Measurements from ENCODE around the gene BST2. TPM values are rescaled to one million over a fixed set of nuclear protein-coding genes. Genes with fewer than 3 reads are reported as not detected.
A peak's percentile ranks its signal among the peaks of the same experiment; 100 is the strongest.

The BST2 gene
- total RNA-seq, 1 donor from 2014 or later: 18.6 TPM

DNA sequence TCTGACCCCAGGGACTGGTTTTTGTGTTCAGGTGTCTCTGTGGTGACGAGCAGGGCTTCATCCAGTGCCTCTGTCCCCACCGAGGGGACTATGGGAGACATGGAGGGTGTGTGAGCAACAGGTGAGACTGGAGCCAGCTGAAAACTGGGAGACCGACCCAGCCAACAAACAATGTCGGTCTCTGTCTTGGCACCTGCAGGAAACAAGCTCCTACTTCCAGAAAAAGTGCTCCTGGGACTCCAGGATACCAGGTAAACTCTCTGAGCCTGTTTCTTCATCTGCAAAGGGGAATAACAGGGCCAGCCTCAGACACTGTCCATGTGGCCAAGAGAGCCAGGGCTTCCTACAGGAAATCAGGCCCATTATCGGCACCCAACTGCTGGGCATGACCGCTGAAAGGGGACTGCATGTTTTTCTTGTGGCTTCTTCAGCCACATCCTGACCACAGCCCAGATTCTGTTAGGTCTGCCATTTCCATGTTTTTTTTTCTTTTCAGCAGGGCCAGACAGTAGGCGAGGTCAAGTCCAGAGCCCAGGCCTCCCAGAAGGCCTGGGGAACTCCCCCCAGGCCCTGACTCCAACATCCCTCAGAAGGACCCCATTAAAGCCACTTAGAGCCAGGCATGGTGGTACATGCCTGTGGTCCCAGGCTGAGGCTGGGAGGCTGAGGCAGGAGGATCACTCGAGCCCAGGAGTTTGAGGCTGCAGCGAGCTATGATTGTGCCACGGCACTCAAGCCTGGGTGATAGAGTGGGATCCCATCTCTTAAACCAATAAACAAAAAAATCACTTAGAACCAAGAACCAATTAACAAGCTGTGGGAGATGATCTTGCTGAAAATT is 836 bp upstream of the BST2 start:
- no peak overlapping the region for H3K4me3 ChIP-seq (ENCODE audit: low read depth, low read length)
- no peak for DNase-seq (ENCODE audit: low read depth)
- TF ChIP-seq, protein P1, sequence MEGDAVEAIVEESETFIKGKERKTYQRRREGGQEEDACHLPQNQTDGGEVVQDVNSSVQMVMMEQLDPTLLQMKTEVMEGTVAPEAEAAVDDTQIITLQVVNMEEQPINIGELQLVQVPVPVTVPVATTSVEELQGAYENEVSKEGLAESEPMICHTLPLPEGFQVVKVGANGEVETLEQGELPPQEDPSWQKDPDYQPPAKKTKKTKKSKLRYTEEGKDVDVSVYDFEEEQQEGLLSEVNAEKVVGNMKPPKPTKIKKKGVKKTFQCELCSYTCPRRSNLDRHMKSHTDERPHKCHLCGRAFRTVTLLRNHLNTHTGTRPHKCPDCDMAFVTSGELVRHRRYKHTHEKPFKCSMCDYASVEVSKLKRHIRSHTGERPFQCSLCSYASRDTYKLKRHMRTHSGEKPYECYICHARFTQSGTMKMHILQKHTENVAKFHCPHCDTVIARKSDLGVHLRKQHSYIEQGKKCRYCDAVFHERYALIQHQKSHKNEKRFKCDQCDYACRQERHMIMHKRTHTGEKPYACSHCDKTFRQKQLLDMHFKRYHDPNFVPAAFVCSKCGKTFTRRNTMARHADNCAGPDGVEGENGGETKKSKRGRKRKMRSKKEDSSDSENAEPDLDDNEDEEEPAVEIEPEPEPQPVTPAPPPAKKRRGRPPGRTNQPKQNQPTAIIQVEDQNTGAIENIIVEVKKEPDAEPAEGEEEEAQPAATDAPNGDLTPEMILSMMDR (conservative IDR thresholded peaks at IDR 0.05; ENCODE audit: low read depth, low read length): no peak

DNA sequence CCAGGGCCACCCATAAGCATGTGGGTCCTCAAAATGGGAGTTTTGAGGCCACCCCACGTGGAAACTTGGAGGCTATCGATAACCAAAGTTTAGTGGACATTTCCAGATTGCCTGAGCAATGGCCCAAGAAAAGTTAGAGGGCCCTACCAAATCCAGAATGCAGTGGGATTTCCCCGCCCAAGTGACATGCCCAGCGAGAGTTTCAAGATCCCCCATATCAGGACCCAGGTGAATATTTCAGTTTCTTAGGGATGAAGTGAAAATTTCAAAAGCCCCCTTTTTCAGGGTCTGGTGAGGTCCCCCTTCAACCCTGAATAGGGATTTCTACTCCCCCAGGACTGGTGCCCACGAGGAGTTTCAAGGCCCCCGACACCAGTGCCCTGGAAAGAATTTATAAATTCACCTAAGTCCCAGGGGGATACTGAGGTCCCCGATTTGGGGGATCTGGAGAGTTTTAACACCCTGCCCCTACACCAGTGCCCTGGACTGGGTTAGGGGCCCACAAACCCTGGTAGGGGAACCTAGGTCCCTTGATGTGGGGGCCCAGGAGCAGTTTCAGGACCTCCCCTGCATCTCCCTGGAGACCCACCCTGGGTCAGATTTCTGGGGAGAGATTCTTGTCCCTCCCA is 695 bp downstream of the BST2 start:
- DNase-seq (ENCODE audit: low read depth): no peak
- TF ChIP-seq, protein P1 (conservative IDR thresholded peaks at IDR 0.05; ENCODE audit: low read depth, low read length): no peak
- H3K4me3 ChIP-seq (ENCODE audit: low read depth, low read length): peak overlapping the region; percentile 45

DNA sequence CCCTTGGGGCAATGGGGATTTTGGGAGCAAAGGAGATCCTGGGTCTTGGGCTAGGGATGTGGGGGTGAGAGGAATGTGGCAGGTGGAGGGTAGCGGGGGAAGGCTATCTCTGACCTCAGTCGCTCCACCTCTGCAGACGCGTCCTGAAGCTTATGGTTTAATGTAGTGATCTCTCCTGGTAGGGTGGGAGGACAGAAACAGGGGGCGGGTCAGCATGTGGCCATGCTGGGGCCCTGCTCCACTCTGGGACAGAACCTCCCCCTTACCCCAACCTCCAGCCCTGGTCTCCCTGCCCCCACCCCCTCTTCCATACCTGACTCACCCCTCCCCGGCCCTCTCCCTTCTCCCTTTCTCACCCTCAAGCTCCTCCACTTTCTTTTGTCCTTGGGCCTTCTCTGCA is 1.4 kb downstream of the BST2 start:
- TF ChIP-seq, protein P1 (conservative IDR thresholded peaks at IDR 0.05; ENCODE audit: low read depth, low read length): no peak
- H3K4me3 ChIP-seq (ENCODE audit: low read depth, low read length): peak overlapping the region; percentile 45
- no peak for DNase-seq (ENCODE audit: low read depth)

DNA sequence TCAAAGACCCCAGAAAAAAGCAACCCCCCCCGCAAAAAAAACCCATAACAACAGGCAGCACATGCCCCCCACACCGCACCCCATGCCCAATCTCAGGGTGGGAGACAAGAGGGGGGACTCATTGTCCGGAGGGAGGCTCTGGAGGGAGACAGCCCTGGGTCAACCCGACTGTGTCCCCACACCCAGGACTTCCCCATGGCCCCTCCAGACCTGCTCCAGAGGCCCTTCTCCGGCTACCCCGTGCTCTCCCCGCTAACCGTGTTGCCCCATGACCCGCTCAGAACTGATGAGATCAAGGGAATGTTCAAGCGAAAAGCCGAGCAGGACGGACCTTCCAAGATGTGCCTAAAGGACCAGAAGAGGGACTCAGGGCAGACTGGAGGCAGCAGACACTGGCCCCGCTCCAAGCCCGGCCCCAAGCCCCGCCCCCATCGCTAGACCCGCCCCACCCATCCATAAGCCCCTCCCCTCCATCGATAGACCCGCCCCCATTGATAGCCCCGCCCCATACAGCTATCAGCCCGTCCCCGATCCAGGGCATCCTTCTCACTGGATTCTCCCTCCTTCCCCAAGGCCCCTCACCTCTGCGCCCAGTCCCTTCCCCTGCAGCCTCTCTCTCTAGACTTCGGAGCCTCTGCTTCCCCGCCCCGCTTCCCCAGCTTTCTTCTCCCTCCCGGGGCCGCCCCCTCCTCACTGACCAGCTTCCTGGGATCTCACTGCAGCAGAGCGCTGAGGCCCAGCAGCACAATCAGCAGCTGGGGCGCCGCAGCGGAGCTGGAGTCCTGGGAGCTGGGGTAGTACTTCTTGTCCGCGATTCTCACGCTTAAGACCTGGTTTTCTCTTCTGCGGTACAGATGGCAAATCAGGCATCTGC is 2.2 kb downstream of the BST2 start:
- no peak for DNase-seq (ENCODE audit: low read depth)
- TF ChIP-seq, protein P1 (conservative IDR thresholded peaks at IDR 0.05; ENCODE audit: low read depth, low read length): no peak
- no peak overlapping the region for H3K4me3 ChIP-seq (ENCODE audit: low read depth, low read length)

DNA sequence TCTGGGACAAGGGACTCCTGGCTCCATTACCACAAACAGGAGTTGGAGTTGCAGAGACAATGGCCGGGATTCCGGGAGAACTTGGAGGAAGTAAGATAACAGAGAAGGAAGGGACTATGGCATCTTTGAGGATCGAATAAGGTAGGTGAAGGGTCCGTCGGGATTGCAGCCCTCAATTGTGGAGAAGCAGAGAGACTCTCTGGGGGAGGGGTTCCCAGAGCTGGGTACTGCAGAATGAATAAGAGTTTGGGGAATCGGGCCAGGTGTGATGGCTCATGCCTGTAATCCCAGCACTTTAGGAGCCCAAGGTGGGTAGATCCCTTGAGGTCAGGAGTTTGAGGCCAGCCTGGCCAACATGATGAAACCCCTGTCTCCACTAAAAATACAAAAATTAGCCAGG is 3.8 kb downstream of the BST2 start:
- no peak for DNase-seq (ENCODE audit: low read depth)
- no peak overlapping the region for H3K4me3 ChIP-seq (ENCODE audit: low read depth, low read length)
- TF ChIP-seq, protein P1 (conservative IDR thresholded peaks at IDR 0.05; ENCODE audit: low read depth, low read length): no peak

DNA sequence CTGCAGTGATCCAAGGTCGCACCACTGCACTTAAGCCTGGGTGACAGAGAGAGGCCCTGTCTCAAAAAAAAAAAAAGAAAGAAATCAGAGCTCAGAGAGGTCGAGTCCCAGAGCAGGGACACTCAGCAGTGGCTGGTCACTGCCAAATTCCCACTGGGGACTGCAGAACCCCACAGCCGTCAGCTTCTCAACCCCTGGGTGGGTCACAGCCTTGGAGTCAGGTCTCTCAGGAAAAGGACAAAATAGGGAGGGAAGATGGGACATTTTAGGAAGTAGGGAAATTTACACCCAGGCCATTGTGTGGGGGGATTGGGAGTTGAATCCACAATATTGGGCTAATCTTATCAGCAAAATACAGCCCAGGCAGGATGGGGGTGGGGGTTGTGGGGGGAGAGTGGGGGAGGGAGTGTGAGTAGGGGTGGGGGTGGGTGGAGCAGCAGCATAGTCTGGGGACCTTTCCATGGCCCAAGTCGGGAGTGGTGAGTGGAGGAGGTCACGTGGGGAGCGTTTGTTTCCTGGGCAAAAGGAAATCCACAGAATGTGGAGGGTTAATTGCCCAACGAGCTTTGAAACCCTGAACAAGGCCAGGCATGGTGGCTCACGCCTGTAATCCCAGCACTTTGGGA is 6.4 kb downstream of the BST2 start:
- no peak for DNase-seq (ENCODE audit: low read depth)
- H3K4me3 ChIP-seq (ENCODE audit: low read depth, low read length): no peak overlapping the region
- TF ChIP-seq, protein P1 (conservative IDR thresholded peaks at IDR 0.05; ENCODE audit: low read depth, low read length): no peak
